GM19468 (cell line): ENCODE measurements around the gene PDE4D.

Experiments
- ATAC-seq: cut with Tn5 transposase; IDR thresholded peaks from one replicate; pipeline ENCODE4 v1.9.1; 2021; ENCODE audit warnings: mild to moderate bottlenecking, moderate library complexity, moderate number of reproducible peaks; ENCODE audit not compliant: unreplicated experiment; ENCODE audit errors: extremely low read depth

PDE4D gene

GRCh38 chr5:59361454-59361853, 532.1 kb downstream of the PDE4D start:
- ATAC-seq = no peak

DNA sequence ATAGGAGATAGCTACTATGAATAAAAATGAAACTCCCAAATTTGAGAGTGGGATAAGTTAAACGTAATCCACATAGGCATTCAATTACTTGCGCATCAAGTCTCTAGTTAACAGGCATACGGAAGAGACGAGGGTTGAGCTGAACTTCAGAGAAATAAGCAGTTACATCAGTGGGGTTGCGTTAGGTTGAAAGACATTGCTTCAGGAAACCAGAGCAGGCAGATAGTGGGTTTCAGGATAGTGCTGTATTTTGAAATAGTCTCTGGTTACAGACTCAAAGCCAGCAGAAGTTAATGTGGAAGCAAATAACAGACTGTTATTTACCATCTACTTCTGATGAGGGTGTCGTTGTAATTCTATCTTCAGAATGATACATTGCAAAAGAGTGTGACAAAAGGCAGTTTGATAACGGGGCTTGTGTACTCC, 533.4 kb downstream of the PDE4D start:
- ATAC-seq = no peak

- no peak for ATAC-seq
These were observed 535.3 kb downstream of the PDE4D start for GRCh38 chr5:59358005-59358861.

- no peak for ATAC-seq
These were observed 536.0 kb downstream of the PDE4D start for GRCh38 chr5:59357381-59357977.

- ATAC-seq = no peak
These were observed 536.6 kb downstream of the PDE4D start for GRCh38 chr5:59356813-59357380.

DNA sequence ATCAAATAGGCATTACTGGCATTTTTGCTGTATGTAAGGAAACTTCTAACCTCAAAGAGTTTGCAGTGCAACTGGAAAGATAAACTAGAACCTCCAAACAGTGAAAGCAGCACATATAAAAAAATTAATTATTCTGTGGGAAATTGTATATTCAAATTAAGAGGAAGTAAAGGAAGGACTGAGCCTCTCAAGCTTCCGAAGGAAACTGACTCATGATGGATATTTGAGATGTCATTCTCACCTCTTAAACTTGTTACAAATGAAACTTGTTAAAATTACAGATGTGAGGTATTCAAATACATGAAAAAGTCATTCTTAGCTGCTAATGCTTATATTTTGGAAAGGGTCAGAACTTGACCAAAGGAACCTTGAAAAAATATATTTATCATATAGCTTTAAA, 538.7 kb downstream of the PDE4D start:
- no peak for ATAC-seq

GRCh38 chr5:59354274-59354673, 539.3 kb downstream of the PDE4D start:
- no peak for ATAC-seq

GRCh38 chr5:59351076-59351794, 542.3 kb downstream of the PDE4D start:
- no peak for ATAC-seq

GRCh38 chr5:59348189-59348588, 545.3 kb downstream of the PDE4D start:
- ATAC-seq = no peak

GRCh38 chr5:59346982-59347381, 546.5 kb downstream of the PDE4D start:
- ATAC-seq = no peak

DNA sequence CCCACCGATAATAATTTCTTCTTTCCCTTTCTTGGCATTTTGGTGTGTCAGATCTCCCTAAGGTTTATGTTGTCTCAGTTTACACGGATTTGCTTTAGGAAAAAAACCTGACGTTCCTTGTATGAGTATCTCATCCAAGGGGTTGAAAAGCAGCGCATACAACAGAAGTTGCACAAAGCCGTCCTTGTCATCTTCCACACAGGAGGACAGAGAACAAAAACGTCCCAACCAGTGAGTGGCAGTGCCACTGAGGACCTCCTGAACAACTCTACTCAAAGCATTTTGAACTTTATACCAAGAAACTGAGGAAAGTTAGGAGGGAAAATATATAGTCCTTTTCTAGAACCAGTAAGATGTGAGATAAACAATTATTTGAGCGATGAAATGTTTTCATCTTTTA, 547.0 kb downstream of the PDE4D start:
- ATAC-seq = no peak

DNA sequence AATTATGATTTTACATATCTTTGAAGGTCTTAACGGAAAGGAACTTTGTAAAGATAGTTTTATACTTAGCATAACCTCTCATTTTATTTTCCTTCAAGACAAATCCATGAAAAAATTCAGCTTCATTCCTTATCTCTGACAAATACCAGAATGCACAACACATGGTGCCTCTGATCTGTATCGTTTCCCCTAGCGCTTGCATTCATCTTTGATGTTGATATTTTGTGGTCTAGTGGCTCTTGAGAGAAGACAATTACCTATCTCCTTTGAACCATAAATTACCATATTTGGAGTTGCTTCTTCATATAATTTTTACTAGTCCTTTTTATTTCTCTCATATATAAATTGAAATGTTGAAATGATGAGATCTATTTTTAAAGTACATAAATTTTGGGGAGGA, 551.3 kb downstream of the PDE4D start:
- ATAC-seq = no peak

DNA sequence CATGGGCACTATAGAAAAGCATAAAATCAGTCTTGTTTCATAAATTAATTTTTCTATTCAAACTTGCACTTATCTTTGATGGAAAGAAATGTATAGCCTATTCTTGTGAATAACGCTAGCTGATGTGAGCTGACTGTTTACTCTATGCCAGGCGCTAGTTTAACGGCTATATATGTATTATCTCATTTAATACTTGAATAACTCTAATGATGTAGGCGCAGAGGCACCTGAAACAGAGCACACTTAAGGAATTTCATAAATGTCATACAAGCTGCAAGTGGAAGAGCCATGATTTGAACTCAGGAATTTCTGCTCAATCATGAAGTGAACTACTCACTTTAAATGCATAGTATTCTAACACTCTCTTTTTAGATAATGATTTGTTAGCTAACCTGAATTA, 551.8 kb downstream of the PDE4D start:
- no peak for ATAC-seq

- ATAC-seq = no peak
These were observed 552.4 kb downstream of the PDE4D start for GRCh38 chr5:59341155-59341554.

DNA sequence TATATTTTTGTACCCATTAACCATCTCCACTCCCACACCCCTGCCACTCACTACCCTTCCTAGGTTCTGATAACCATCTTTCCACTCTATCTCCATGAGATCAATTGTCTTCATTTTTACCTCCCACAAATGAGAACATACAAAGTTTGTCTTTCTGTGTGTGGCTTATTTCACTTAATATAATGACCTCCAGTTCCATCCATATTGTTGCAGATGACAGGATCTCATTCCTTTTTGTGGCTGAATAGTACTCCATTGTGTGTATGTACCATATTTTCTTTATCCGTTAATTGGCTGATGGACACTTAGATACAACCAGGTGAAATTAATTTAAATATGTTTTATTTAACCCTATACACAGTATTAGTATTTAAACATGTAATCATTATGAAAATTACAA, 552.9 kb downstream of the PDE4D start:
- ATAC-seq = no peak

GRCh38 chr5:59337240-59337639, 556.3 kb downstream of the PDE4D start:
- ATAC-seq = no peak

DNA sequence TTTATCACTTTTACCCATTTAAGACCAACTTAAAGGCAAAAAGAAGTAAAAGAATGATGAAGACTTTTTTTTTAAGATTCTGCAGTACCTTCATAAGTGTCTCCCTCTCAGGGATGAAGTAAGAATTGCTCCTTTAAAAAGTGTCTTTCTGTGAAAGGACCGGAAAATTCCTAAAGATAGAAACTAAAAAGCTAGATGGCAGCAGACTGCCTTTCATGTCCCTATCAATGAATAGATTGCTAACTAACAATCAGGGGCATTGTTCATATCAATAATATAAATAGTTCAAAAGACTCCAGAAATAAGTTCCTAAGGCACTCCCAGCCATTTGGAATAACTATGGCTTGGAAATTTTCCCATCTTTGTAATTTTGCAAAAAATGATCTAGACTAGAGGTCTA, 558.0 kb downstream of the PDE4D start:
- ATAC-seq = no peak

GRCh38 chr5:59333416-59333815, 560.1 kb downstream of the PDE4D start:
- ATAC-seq = no peak

DNA sequence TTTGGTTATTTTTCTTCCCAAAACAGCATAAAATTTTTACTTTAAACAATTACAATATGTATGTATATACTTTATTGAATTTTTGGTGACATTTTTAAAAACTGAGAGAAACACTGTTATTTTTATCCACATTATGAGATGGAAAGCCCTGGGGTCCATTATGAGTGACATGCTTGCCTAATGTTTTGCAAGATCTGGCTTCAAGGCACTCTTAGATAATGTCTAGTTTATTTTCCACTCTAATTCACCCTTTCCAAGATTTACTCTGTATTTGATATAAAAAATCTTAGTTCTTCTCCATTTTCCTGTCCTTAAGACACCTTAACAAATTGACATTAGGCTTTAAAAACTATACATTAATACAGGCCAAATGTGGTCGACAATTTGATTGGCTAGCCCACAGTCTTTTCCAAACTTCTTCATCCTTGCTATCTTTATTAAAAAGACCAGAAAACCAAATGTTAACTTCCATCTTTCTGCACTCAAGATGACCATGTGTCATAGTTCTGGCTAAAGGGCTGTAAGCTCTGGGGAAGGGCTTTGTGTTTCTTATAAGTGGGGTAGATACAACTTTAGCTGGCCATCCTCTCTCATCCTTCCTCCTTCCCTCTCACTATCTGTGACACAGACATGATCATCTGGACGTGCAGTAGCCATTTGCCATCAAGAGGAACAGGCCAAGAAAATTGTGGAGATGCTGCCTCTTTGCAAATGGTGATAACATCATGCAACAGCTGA, 561.1 kb downstream of the PDE4D start:
- ATAC-seq = no peak

GRCh38 chr5:59330680-59331079, 562.8 kb downstream of the PDE4D start:
- ATAC-seq = no peak
